Stimulated activated CD4-positive, alpha-beta T cell treated with anti-CD3 and anti-CD28 coated beads, Interleukin-12 subunit alpha, Interleukin-12 subunit beta, amount 100 ng/mL, for 4 hours (primary cell): ENCODE measurements around the gene GNMT.
"Not testable (repeated sequence)": the region's sequence is repeated elsewhere in the genome, so short reads cannot be mapped to it uniquely, and the experiment has no call there.

Source experiments
- DNase-seq: peaks from one replicate; pipeline ENCODE4 v3.0.0-alpha.2; 2020

Gene GNMT

GRCh38 chr6:42978839-42979522 is 18.4 kb downstream of the GNMT start, which contains the start of gene PEX6:
PEX6 (minus strand) TSS chr6:42979181; CDS start chr6:42979150, 31 bp downstream.
- DNase-seq = peak; percentile 89

GRCh38 chr6:42979523-42980177 is 19.1 kb downstream of the GNMT start:
- DNase-seq = no peak

GRCh38 chr6:42981836-42982235 is 21.3 kb downstream of the GNMT start:
- DNase-seq = no peak

GRCh38 chr6:42984001-42984923 is 23.7 kb downstream of the GNMT start, which contains the start of gene PPP2R5D:
PPP2R5D (plus strand) TSS chr6:42984570; CDS start chr6:42984678, 108 bp downstream.
- peak; percentile 92 for DNase-seq

GRCh38 chr6:42984924-42985475 is 24.4 kb downstream of the GNMT start:
- no peak for DNase-seq

GRCh38 chr6:42987533-42988451 is 27.2 kb downstream of the GNMT start:
- DNase-seq = no peak

- DNase-seq = no peak
These were observed 28.0 kb downstream of the GNMT start for GRCh38 chr6:42988486-42989020.

- DNase-seq = no peak
These were observed 29.4 kb downstream of the GNMT start for GRCh38 chr6:42989923-42990322.

- DNase-seq = no peak
These were observed 32.9 kb downstream of the GNMT start for GRCh38 chr6:42993445-42993844.

- DNase-seq = no peak
These were observed 36.0 kb downstream of the GNMT start for GRCh38 chr6:42996513-42996912.

- not testable (repeated sequence) for DNase-seq
These were observed 37.7 kb downstream of the GNMT start for GRCh38 chr6:42998205-42998604.

GRCh38 chr6:43001843-43002242 is 41.3 kb downstream of the GNMT start:
- DNase-seq = no peak

GRCh38 chr6:43005844-43006243 is 45.3 kb downstream of the GNMT start:
- DNase-seq = no peak

- DNase-seq = no peak
These were observed 45.7 kb downstream of the GNMT start for GRCh38 chr6:43006251-43006650.

GRCh38 chr6:43007126-43007525 is 46.6 kb downstream of the GNMT start:
- no peak for DNase-seq

- DNase-seq = peak; percentile 32
These were observed 48.6 kb downstream of the GNMT start for GRCh38 chr6:43009124-43009523.

GRCh38 chr6:43011207-43011606 is 50.7 kb downstream of the GNMT start:
- DNase-seq = no peak

- no peak for DNase-seq
These were observed 51.8 kb downstream of the GNMT start for GRCh38 chr6:43012364-43012763.

- DNase-seq = no peak
These were observed 52.7 kb downstream of the GNMT start for GRCh38 chr6:43013097-43013842.
